HepG2 (cell line): ENCODE data around the gene FLOT2. TPM values are rescaled to one million over a fixed set of nuclear protein-coding genes. Genes with fewer than 3 reads are reported as not detected.

ENCODE experiments used
- CBX2 ChIP-seq, 2 experiments: fragments of 200-600 bp in 1 of 2; sonication (generic); formaldehyde crosslinking in 1 of 2; IDR thresholded peaks; 2 replicates each; pipeline versions ENCODE4 v1.7.0 to v1.8.1; 2018 to 2022; ENCODE audit warnings: low read depth in 2 of 2, low read length in 1 of 2, mild to moderate bottlenecking in 1 of 2, missing genetic modification reagents in 1 of 2
- E2F1 ChIP-seq: sonication (generic); formaldehyde crosslinking; IDR thresholded peaks from 2 replicates; pipeline ENCODE4 v1.5.0; 2020; ENCODE audit warnings: missing genetic modification reagents
- FUBP1 ChIP-seq: sonication (generic); formaldehyde crosslinking; IDR thresholded peaks from 2 replicates; pipeline ENCODE4 v1.5.1; 2020; ENCODE audit warnings: missing genetic modification reagents, mild to moderate bottlenecking, borderline replicate concordance
- HDAC1 ChIP-seq: sonication (generic); formaldehyde crosslinking; IDR thresholded peaks from 2 replicates; pipeline ENCODE4 v1.5.1; 2020; ENCODE audit warnings: mild to moderate bottlenecking, missing genetic modification reagents
- LCORL ChIP-seq, 2 experiments: fragments of 450-650 bp in 1 of 2; sonication (generic) in 1 of 2; formaldehyde crosslinking in 1 of 2; IDR thresholded peaks; 2 replicates each; pipeline versions ENCODE4 v1.5.0 to v1.6.1; 2017 to 2020; ENCODE audit warnings: antibody characterized with exemption in 1 of 2, missing genetic modification reagents in 1 of 2
- PLRG1 ChIP-seq: fragments of 450-650 bp; conservative IDR thresholded peaks from 2 replicates; pipeline ENCODE4 v1.6.1; 2016
- RFXANK ChIP-seq: IDR thresholded peaks from 2 replicates; pipeline ENCODE4 v1.6.1; 2016
- TBP ChIP-seq: sonication (generic); formaldehyde crosslinking; IDR thresholded peaks from 2 replicates; pipeline ENCODE4 v1.5.0; 2020; ENCODE audit warnings: missing genetic modification reagents
- ZBTB38 ChIP-seq: sonication (generic); formaldehyde crosslinking; IDR thresholded peaks from 2 replicates; pipeline ENCODE4 v1.5.1; 2020; ENCODE audit warnings: mild to moderate bottlenecking, missing genetic modification reagents
- ZNF101 ChIP-seq: sonication (generic); formaldehyde crosslinking; IDR thresholded peaks from 2 replicates; pipeline ENCODE4 v1.4.0; 2020; ENCODE audit warnings: mild to moderate bottlenecking, low read depth, missing genetic modification reagents, borderline replicate concordance
- ZNF230 ChIP-seq: sonication (generic); formaldehyde crosslinking; IDR thresholded peaks from 2 replicates; pipeline ENCODE4 v1.4.0; 2020; ENCODE audit warnings: mild to moderate bottlenecking, missing genetic modification reagents
- ZNF407 ChIP-seq: sonication (generic); formaldehyde crosslinking; IDR thresholded peaks from one replicate; pipeline ENCODE4 v1.5.1; 2020; ENCODE audit warnings: mild to moderate bottlenecking, missing genetic modification reagents; ENCODE audit errors: not compliant biosample characterization
- ZNF616 ChIP-seq: sonication (generic); formaldehyde crosslinking; IDR thresholded peaks from 2 replicates; pipeline ENCODE4 v1.5.0; 2020; ENCODE audit warnings: low read depth, mild to moderate bottlenecking, missing genetic modification reagents
- ZNF709 ChIP-seq: sonication (generic); formaldehyde crosslinking; IDR thresholded peaks from 2 replicates; pipeline ENCODE4 v1.5.0; 2020; ENCODE audit warnings: mild to moderate bottlenecking, missing genetic modification reagents
- ZNF800 ChIP-seq: sonication (generic); formaldehyde crosslinking; IDR thresholded peaks from 2 replicates; pipeline ENCODE4 v1.4.0; 2020; ENCODE audit warnings: missing genetic modification reagents
- polyA plus RNA-seq, 8 experiments: library from polyadenylated mRNA; depleted of rRNA in 3 of 8; stranded (reverse) in 7 of 8; unstranded in 1 of 8; fragments of >200 nt; fragmentation: Illumina TruSeq in 4 of 8; extraction: Trizol in 4 of 8; gene quantifications; 2 replicates each; pipeline versions ENCODE4 v1.2.1 to v1.2.3, GENCODE V29; 2011 to 2016; ENCODE audit warnings: low read depth in 4 of 8, missing spikeins in 1 of 8, mixed read lengths in 1 of 8; ENCODE audit not compliant: insufficient read depth in 1 of 8
- total RNA-seq, 5 experiments: library from RNA; depleted of rRNA; stranded (reverse); fragments of >200 nt; fragmentation: Illumina TruSeq; extraction: Trizol; gene quantifications; 2 replicates each; pipeline ENCODE4 v1.2.3, GENCODE V29; 2016; ENCODE audit warnings: low read depth in 1 of 5

FLOT2 gene
- total and polyA plus RNA-seq, 2 of the 13 experiments (the other 11 are each of a cell fraction or from before 2014, with no cell fraction given) = 54.3 to 54.5 TPM

GRCh38 chr17:28902819-28903545, 5.4 kb upstream of the FLOT2 start, which contains the start of gene DHRS13 (continued):
- TF ChIP-seq ZNF407 (no peak), LCORL (IDR thresholded peaks at IDR 0.05) (no peak), LCORL (CRISPR knock-in tag; IDR thresholded peaks at IDR 0.05) (peak; percentile 51), ZNF230 (CRISPR knock-in tag) (peak; percentile 43; the same call in 1 of the 2 replicates), ZNF709 (CRISPR knock-in tag) (no peak), E2F1 (CRISPR knock-in tag) (no peak; the same call in 1 of the 2 replicates), PLRG1 (no peak), RFXANK (CRISPR knock-in tag) (0 out of 2 replicates have a peak, but pooled peaks have one; percentile 19), ZNF101 (CRISPR knock-in tag) (no peak), FUBP1 (0 out of 2 replicates have a peak, but pooled peaks have one; percentile 81), TBP (no peak), HDAC1 (CRISPR knock-in tag) (peak; percentile 60), ZNF616 (CRISPR knock-in tag) (no peak), ZNF800 (CRISPR knock-in tag) (peak; percentile 54; the same call in 1 of the 2 replicates), ZBTB38 (CRISPR knock-in tag) (peak; percentile 96), CBX2 (IDR thresholded peaks at IDR 0.05; ENCODE audit: low read depth, low read length) (no peak), CBX2 (CRISPR knock-in tag; IDR thresholded peaks at IDR 0.05; ENCODE audit: low read depth) (no peak)
